Pulmonary artery endothelial cell (primary cell): ENCODE measurements around the gene FAM20A. TPM values are rescaled to one million over a fixed set of nuclear protein-coding genes. Genes with fewer than 3 reads are reported as not detected.
"Not testable (repeated sequence)": the region's sequence is repeated elsewhere in the genome, so short reads cannot be mapped to it uniquely, and the experiment has no call there.

Experiments used
- DNase-seq: peaks from one replicate; pipeline ENCODE4 v3.0.0-alpha.2; 2011; ENCODE audit warnings: low read depth, low spot score
- total RNA-seq: library from RNA; depleted of rRNA; stranded (reverse); fragments of >200 nt; gene quantifications from 2 replicates; pipeline ENCODE4 v1.2.3, GENCODE V29; 2014

The FAM20A gene
- total RNA-seq, 1 donor from 2014 or later = not detected

DNA sequence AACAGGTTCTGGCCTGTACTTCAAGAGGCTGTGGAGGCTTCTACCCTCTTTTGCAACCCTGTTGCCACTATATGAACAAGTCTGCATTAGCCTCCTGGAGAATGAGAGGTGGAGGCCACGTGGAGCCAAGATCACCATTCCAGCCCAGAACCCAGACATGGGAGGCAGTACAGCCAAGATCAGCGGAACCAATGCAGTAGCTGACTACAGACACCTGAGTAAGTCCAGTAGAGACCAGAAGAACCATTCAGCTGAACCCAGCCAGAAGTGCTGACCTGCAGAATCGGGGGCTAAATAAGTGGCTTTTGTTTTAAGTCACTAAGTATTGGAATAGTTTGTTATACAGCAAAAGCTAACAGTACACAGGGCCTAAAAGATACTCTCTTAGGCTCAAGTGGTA is 12.1 kb downstream of the FAM20A start:
- DNase-seq = no peak

DNA sequence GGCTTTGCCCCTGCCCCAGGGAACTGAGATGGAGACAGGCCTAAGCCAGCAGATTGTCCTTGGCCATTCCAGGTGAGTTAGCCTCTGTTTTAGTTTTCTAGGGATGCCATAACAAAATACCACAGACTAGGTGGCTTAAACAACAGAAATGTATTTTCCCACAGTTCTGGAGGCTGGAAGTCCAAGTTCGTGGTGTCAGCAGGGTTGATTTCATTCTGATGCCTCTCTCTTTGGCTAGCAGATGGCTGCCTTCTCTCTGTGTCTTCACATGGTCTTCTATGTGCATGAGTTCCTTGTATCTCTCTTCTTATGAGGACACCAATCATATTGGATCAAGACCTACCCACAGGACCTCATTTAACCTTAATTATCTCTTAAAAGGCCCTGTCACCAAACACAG is 12.8 kb downstream of the FAM20A start:
- no peak for DNase-seq

DNA sequence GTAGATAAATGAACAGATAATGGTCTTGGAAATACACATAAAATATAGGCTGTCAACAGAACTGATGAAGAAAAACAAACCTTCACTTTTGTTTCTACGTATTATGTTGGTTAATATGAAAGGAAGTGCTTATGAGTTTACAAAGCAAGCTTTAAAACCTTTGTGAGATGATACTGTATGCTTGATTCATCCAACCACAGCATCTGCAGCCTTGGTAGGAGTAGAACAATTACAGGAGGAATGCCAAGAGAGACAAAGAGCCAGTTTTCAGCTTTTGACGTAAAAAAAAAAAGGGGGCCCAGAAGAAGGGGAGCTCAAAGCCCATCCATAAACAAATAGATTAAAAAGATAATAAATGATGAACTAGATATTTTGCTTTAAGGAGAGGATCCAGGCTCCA is 13.3 kb downstream of the FAM20A start:
- DNase-seq = no peak

DNA sequence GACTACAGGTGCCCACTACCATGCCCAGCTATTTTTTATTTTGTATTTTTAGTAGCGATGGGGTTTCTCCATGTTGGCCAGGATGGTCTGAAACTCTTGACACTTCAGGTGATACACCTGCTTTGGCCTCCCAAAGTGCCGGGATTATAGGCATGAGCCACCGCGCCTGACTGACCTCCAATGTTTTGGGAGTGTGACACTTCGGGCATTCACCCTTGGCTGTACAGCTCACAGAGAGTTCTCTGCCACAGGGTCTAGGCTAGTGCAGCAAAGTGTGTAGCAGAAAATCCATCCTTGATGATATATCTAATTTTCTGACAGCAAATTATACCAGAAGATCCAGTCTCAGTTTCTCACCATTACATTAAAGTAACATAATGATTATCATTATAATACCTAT is 14.1 kb downstream of the FAM20A start:
- DNase-seq = no peak

DNA sequence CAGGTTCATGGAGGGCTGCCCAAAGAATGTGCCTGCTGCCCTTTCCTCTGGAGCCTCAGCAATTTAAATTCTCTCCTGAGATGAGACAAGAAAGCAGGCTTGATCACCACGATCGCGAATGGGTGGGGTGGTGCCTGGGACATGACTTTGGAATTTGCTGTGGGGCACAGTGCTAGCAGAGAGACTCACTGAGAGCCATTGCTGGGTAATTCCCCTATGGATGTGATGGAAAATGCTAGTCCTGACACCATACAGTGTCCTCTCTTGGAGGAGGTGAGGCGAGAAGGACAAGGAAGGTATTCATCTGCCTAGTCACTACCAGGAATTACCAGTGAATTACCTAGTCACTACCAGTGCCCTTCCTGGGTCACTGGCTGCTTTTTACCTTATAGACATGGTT is 15.5 kb downstream of the FAM20A start:
- no peak for DNase-seq

DNA sequence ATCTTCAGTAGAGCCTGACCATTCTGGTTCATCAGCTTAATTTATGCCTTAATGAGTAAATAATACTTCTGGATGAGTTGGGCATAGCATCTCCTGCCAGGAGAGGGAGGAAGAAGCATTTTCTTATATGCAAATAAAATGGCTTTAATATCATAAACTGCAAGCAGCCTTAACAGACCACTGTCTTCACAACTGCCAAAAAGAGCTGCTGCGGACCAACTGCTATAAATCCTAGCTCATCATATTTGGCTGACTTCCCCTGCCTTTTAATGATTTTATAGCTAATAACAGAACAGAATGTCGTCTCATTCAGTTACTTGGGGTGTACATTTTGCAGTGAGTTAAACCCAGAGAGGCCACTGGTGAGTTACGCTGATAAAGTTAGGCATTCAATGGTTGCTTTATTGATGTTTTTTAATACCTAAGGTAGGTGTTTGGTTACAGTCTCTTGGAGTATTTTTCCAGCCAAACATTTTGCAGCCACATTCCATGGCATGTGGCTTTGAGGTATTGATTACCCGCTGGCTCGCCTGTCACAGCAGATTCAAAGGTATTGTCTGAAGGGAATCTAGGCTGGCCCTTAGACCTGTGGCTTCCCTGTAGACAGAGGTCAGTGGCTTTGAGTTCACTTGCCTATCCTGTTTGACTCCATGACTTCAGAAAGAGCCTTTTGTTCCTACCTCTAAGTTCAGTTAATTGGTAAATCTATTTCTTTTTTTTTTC is 16.4 kb downstream of the FAM20A start:
- no peak for DNase-seq

DNA sequence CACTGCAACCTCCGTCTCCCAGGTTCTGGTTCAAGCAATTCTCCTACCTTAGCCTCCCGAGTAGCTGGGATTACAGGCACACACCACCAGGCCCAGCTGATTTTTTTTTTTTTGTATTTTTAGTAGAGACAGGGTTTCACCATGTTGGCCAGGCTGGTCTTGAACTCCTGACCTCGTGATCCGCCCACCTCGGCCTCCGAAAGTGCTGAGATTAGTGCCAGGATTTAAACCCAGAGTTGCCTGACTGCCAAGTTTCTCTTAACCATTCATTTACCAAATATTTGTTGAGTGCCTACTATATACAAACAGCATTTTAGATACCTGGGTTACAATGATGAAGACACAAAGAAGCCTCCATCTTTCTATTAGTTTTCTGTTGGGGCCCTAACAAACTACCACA is 18.3 kb downstream of the FAM20A start:
- DNase-seq = not testable (repeated sequence)

DNA sequence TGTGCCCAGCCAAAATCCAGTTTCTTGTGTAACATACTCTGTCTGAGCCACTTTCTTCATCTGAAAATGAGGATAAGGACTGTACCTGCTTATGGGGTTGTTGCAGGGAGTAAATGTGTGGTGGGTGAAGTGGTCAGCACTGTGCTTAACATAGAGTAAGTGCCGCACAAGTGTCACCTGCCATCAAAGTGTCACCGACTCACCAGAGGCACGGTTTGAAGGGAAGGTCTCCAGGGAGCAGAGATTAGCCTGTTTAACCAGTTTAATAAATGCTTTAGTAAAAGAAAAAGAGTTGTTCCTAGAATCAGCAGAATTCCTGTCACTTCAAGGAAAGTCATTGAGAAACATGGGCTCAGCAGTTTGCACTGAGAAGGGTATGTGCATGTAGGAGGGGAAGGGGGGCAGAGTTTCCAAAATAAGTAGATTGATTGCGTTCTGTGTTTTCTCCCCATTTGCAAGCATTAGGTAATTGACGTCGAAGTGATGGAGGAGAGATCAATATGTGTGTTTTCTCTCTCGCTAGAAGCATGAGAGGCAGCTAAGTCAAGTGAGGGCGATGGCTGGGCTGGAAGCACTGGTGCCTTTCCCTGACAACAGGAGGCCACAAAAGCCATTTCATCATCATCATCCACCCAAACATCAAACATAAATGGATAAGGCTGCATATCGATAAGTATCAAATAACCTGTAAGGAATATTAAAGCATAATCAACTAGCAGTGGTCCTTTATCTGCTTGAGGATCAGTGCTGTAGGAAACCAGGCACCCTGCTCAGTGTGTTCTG is 19.1 kb downstream of the FAM20A start:
- DNase-seq = no peak

DNA sequence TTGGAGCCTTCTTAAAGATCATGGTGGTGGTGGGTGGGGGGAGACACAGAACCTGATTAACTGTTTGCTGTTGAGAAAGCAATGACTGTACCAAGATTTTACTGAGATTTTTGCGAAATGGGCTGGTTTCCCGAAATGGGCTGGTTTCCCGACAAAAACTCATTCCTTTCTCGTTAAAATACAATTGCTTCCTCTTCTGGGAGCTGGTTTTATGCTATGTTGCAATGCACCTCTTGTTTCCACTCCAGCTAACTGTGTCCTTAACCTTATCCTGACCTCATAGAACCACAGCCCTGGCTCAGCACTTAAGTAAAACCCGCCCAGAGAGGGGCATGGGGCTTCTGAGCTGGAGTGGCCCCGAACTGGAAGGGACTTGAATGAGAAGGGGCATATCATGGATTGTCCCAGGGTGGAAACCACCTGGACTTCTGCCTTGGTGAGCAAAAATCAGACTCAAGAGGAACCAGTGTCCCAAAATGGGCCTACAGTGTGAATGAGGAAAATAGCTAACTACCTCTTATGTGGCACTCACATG is 20.9 kb downstream of the FAM20A start:
- DNase-seq = no peak

DNA sequence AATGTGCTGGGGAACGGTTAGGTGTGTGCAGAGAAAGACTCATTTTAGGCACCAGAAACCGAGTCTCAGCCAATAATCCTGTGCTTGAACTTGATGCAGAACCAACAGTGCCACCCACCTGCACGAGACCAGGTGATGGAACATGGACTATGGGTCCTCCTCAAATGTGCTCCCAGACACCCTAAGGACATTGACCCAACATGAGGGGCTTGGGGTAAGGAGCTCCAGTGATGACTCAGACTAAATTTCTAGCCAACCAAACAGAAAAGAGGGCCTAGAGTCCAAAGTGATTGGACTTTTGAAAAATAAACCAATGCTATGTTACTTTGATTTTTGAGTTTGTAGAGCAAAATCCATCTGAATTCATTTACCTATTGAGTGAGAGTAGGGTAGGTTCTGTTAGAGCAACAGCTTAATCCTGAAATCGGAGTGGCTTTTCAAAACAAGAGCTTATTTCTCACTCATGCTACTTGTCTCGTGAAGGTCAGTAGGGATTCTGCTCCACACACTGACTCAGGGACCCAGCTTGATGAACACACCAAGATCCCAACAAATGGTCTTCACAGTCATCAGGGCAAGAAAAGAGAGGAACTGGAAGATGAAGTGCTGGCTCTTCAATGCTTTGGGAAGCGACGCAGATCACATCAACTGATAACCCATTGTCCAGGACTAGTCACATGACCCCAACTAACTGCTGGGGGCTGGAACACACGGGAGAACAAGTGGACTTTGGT is 21.8 kb downstream of the FAM20A start:
- no peak for DNase-seq

DNA sequence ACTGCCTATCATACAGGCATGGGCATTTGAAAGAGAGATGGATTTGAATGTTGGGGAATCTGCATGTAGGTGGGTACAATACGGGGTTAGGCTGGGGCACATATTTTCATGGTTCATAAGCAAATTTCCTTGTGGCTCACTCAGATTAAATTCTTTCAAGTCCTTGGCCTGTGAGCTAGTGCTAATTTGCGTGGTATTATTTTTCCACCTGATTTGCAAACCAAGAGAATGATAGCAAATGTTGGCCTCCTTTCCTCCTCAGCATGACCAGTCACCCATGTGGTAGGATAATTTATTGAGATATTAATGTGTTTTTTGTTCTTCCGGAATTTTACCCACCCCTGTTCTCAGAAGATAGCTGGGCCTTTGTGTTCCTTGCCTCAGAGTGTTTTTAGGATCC is 22.9 kb downstream of the FAM20A start:
- DNase-seq = no peak

DNA sequence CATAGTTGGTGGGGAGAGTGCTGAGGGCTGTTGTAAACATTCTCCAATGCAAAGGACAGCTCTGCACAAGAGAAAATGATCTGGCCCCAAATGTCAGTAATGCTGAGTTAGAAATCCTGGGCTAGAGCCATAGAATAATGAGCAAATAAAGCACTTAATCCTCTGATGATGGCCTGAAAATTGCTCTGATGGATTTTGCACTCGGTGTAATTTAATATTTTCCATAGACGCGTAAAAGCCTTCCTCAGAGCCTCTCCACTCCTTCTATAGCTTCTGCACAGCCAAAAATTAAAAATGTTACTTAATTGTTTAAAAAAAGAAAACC is 23.7 kb downstream of the FAM20A start:
- no peak for DNase-seq

DNA sequence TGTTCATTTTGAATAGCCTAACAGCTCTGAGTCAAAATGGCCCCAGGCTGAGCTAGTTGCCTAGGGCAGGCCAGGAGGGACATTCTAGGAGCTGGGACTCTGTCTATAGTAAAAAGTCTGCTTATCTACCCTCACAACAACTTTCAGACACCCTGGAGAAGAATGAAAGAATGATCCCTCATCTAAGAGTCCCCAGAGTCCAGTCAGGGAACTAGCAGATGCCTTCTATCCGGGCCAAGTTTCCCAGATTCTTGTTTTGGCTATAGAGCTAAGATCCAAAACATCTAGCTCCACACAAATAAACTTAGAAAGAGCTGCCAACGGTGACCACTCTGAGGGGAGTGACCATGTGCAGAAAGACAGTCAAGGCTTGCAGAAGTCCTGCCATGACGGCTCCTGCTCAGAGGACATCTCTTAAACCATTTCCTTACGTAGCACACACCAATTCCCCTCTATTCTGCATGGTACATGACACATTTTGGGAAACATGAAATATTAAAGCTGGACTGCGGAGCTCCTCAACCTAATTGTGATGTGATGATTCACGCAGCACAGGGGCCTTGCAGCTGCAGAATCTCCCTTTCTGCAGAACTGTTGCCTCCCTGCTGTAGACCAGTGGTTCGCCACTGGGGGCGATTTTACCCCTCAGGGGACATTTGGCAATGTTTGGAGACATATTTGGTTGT is 24.2 kb downstream of the FAM20A start:
- DNase-seq = no peak

DNA sequence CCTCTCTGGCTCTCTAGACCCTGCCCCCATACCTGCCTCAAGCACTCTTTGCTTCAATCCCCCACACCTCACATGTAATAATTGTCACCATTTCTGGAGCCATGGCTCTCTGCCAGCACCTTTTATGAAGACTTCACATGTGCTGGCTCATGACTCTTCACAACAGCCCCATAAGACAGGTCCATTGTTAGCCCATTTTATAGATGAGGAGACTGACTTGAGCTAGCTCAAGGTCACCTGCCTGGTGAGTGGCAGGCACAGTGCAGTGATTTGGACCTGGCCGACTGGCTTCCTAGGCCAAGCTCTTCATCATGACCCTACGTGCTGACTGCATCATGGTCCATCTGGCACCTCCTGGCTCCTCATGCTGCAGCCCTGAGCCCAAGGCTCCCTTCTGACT is 25.0 kb downstream of the FAM20A start:
- no peak for DNase-seq

DNA sequence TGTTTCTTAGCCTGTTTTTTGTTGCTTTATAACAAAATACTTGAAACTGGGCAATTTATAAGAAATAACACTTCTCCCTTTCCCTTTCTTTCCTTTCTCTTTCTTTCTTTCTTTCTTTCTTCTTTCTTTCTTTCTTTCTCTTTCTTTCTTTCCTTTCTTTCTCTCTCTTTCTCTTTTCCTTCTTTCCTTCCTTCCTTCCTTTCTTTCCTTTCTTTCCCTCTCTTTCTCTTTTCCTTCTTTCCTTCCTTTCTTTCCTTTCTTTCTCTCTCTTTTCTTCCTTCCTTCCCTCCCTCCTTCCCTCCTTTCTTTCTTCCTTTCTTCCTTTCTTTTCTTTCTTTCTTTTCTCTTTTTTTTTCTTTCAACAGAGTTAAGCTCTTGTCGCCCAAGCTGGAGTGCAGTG is 27.8 kb downstream of the FAM20A start:
- no peak for DNase-seq

DNA sequence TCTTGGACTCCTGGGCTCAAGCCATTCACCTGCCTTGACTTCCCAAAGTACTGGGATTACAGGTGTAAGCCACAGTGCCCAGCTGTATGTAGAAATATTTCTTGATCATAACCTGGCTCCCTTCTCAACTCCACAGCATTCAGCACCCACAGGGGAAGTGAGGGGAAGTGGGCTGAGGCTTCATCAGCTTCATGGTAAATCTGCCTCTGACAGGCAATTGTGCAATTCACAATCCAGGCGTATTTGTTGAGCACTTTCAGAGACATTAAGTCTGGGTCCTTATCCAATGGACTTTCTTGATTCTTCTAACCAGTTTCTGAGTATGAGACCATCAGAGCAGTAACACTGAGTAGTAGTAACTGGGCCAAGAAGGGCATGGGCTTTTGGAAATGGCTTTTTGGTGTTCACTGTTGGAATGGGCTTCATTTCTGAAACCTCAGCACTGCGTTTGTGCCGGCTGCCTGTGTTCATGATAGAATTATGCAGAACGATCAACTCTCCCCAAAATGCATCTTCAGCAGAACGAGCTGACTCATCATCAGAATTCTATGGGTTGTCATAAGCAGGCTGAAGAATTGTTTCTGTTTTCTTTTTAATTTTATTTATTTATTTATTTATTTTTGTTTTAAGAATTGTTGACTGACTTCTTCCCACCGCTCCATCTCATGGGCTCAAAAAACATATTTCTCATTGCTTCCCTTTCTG is 28.9 kb downstream of the FAM20A start:
- no peak for DNase-seq

DNA sequence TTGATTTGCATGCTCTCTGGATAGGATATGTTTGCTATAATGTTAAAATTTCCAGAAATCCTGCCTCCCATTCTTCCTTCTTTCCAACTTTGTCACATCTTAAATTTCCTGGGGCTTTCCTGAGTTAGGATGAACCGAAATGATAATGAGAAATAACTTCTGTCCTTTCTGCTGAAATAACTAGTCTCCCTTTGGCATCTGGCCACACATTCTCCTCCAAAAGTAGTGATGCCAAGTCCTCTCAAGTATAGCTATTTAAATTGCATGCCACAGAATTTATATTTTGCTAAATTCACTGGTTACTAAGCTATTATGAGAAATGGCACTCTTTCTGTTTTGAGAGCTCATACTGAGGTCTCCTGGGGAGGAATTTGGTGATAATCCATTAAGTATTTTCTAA is 30.6 kb downstream of the FAM20A start:
- no peak for DNase-seq

DNA sequence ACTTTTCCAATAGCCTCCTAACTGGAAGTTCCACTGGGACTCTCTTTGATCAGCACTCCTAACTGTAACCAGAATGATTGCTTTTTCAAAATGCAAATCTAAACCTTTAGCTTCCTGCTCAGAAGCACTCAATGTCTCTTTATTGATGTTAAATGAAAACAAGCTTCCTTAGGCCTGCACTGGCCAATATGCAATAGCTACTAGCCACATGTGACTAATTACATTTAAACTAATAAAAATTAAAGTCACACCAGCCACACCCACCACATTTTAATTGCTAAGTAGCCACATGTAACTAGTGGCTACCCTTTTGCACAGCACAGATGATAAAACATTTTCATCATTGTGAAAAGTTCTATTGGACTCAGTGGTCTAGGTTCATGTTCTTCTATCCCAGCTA is 31.8 kb downstream of the FAM20A start:
- DNase-seq = no peak

DNA sequence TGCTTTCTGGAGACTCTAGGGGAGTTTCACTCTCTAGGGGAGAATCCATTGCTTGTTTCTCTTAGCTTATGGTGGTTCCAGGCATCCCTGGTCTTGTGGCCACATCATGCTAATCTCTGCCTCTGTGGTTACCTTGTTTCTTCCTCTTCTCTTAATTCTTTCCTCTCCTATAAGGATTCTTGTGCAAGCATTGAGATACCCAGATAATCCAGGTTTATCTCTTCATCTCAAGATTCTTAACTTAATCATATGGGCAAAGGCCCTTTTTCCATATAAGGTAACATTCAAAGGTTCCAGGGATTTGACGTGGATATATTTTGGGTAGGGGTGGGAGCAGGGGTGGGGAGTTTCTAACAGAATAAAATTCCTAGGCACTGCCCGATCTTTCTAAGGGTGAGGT is 32.6 kb downstream of the FAM20A start:
- DNase-seq = no peak

DNA sequence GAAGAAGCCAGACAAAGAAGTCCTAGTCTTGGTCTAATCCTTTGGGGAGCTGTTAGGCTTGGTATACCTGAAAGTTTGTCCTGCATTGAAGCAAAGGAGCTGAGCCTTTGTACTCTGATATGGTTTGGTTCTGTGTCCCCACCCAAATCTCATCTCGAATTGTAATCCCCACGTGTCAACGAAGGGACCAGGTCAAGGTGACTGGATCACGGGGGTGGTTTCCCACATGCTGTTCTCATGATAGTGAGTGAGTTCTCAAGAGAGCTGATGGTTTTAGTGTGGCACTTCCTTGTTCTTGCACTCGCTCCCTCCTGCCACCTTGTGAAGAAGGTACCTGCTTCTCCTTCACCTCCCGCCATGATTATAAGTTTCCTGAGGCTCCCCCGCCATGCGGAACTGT is 33.6 kb downstream of the FAM20A start:
- no peak for DNase-seq

DNA sequence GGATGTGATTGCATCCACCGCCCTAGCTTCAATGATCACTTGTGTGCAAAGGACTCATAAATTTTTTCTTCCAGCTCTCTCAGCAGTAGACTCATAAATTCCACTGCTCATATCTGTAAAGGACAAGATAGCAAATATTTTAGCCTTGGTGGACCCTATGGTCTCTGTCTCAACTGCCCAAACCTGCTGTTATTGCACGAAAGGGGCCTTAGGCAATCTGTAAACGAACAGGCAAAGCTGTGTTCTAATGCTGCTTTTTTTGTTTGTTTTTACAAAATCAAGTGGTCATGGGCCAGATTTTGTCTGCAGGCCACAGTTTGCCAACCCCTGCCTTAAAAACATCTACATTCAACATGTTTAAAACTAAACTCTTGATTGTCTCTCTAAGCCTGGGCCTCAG is 34.1 kb downstream of the FAM20A start:
- DNase-seq = no peak
